K562 (cell line): ENCODE results near the gene CATSPER1. TPM values are rescaled to one million over a fixed set of nuclear protein-coding genes. Genes with fewer than 3 reads are reported as not detected.

Experiments used
- BCL6 ChIP-seq: fragments of 250-450 bp; sonication (Bioruptor Pico); IDR thresholded peaks from 2 replicates; pipeline ENCODE4 v1.4.0; 2020
- BRCA1 ChIP-seq, 2 experiments: fragments of 450-650 bp in 1 of 2; sonication (generic) in 1 of 2; formaldehyde crosslinking in 1 of 2; IDR thresholded peaks; 2 replicates each; pipeline versions ENCODE4 v1.5.0 to v1.6.1; 2017 to 2020; ENCODE audit warnings: mild to moderate bottlenecking in 1 of 2, missing genetic modification reagents in 1 of 2
- CAMTA2 ChIP-seq: fragments of 250-450 bp; sonication (Bioruptor Pico); conservative IDR thresholded peaks from 2 replicates; pipeline ENCODE4 v1.5.1; 2022
- ELK1 ChIP-seq: sonication (generic); formaldehyde crosslinking; IDR thresholded peaks from 2 replicates; pipeline ENCODE4 v1.8.1; 2022; ENCODE audit warnings: missing genetic modification reagents
- ESRRA ChIP-seq: fragments of 450-650 bp; IDR thresholded peaks from 2 replicates; pipeline ENCODE4 v1.6.1; 2014; ENCODE audit warnings: low read depth, mild to moderate bottlenecking, moderate library complexity, borderline replicate concordance
- FOS ChIP-seq: IDR thresholded peaks from 3 replicates; pipeline ENCODE4 v1.6.1; 2011; ENCODE audit not compliant: insufficient read length; ENCODE audit errors: extremely low read depth
- FOXA1 ChIP-seq: fragments of 450-650 bp; IDR thresholded peaks from 2 replicates; pipeline ENCODE4 v1.6.1; 2016; ENCODE audit warnings: mild to moderate bottlenecking, borderline replicate concordance
- GTF2E2 ChIP-seq: fragments of 200-800 bp; sonication (Bioruptor generic); IDR thresholded peaks from 2 replicates; pipeline ENCODE4 v1.6.1; 2016; ENCODE audit warnings: missing genetic modification characterization, missing compliant biosample characterization
- JUN ChIP-seq, 2 experiments: sonication (generic) in 1 of 2; formaldehyde crosslinking in 1 of 2; IDR thresholded peaks; 2 replicates each; pipeline versions ENCODE4 v1.6.1 to v1.8.0; 2012 to 2022; ENCODE audit warnings: borderline replicate concordance in 2 of 2, mild to moderate bottlenecking in 2 of 2, improper control_type of control experiment in 1 of 2, low read depth in 1 of 2, low read length in 1 of 2, missing genetic modification reagents in 1 of 2
- MIER1 ChIP-seq: fragments of 450-650 bp; IDR thresholded peaks from 2 replicates; pipeline ENCODE4 v1.6.1; 2016; ENCODE audit warnings: antibody characterized with exemption, mild to moderate bottlenecking, low read depth
- MTF1 ChIP-seq: fragments of 250-450 bp; sonication (Bioruptor Pico); IDR thresholded peaks from 2 replicates; pipeline ENCODE4 v1.9.0; 2021; ENCODE audit warnings: moderate library complexity, mild to moderate bottlenecking, inconsistent platforms, borderline replicate concordance
- NR1H2 ChIP-seq: sonication (generic); formaldehyde crosslinking; IDR thresholded peaks from 2 replicates; pipeline ENCODE4 v1.4.0; 2020; ENCODE audit warnings: mild to moderate bottlenecking, missing genetic modification reagents
- POLR2AphosphoS5 ChIP-seq: IDR thresholded peaks from 2 replicates; pipeline ENCODE4 v1.6.1; 2011; ENCODE audit warnings: mild to moderate bottlenecking, low read depth, low read length, moderate library complexity; ENCODE audit not compliant: control insufficient read depth, insufficient read depth
- RCOR1 ChIP-seq, 2 experiments: IDR thresholded peaks; 2 replicates each; pipeline ENCODE4 v1.6.1; 2012; ENCODE audit warnings: low read depth in 2 of 2, low read length in 2 of 2, borderline replicate concordance in 1 of 2, improper control_type of control experiment in 1 of 2
- SMAD2 ChIP-seq: fragments of 150-350 bp; IDR thresholded peaks from 2 replicates; pipeline ENCODE4 v1.6.1; 2014; ENCODE audit warnings: low read depth, mild to moderate bottlenecking, low read length
- USF1 ChIP-seq: sonication (generic); formaldehyde crosslinking; IDR thresholded peaks from 2 replicates; pipeline ENCODE4 v1.9.0; 2022; ENCODE audit warnings: mild to moderate bottlenecking, missing genetic modification reagents
- ZBTB17 ChIP-seq: fragments of 450-650 bp; formaldehyde crosslinking; IDR thresholded peaks from 2 replicates; pipeline ENCODE4 v1.4.0; 2020; ENCODE audit warnings: mild to moderate bottlenecking
- ZNF12 ChIP-seq: sonication (generic); formaldehyde crosslinking; IDR thresholded peaks from 2 replicates; pipeline ENCODE4 v1.4.0; 2020; ENCODE audit warnings: mild to moderate bottlenecking, missing genetic modification reagents
- ZNF121 ChIP-seq: sonication (generic); formaldehyde crosslinking; conservative IDR thresholded peaks from 2 replicates; pipeline ENCODE4 v1.8.0; 2022; ENCODE audit warnings: missing genetic modification reagents
- ZNF23 ChIP-seq: fragments of 250-450 bp; sonication (Bioruptor Pico); IDR thresholded peaks from 2 replicates; pipeline ENCODE4 v1.4.0; 2020; ENCODE audit warnings: mild to moderate bottlenecking
- ZNF232 ChIP-seq: sonication (generic); formaldehyde crosslinking; IDR thresholded peaks from 2 replicates; pipeline ENCODE4 v1.8.0; 2022; ENCODE audit warnings: mild to moderate bottlenecking, missing genetic modification reagents
- ZNF263 ChIP-seq: sonication (generic); formaldehyde crosslinking; IDR thresholded peaks from 2 replicates; pipeline ENCODE4 v1.8.0; 2022; ENCODE audit warnings: mild to moderate bottlenecking, missing genetic modification reagents, borderline replicate concordance
- ZNF324 ChIP-seq: fragments of 250-450 bp; sonication (Bioruptor Pico); IDR thresholded peaks from 2 replicates; pipeline ENCODE4 v1.4.0; 2020; ENCODE audit warnings: mild to moderate bottlenecking
- ZNF551 ChIP-seq: fragments of 250-450 bp; sonication (Bioruptor Pico); IDR thresholded peaks from 2 replicates; pipeline ENCODE4 v1.5.0; 2021; ENCODE audit warnings: mild to moderate bottlenecking, moderate library complexity
- ZNF764 ChIP-seq: fragments of 250-450 bp; sonication (Bioruptor Pico); IDR thresholded peaks from 2 replicates; pipeline ENCODE4 v1.4.0; 2020; ENCODE audit warnings: low read depth, mild to moderate bottlenecking, moderate library complexity
- polyA plus RNA-seq, 8 experiments: library from polyadenylated mRNA; depleted of rRNA in 4 of 8; stranded (reverse) in 5 of 8; unstranded in 3 of 8; fragments of >200 nt; fragmentation: Nextera tagmentation in 2 of 8; fragmentation: Illumina TruSeq in 1 of 8; extraction: Ambion mirVana in 2 of 8; extraction: Trizol in 1 of 8; gene quantifications; 2 replicates each; pipeline versions ENCODE4 v1.2.1 to v1.2.3, GENCODE V29; 2011 to 2014; ENCODE audit warnings: inconsistent platforms in 1 of 8, missing spikeins in 1 of 8
- total RNA-seq, 7 experiments: library from RNA; depleted of rRNA in 6 of 7; stranded (reverse); fragments of >200 nt in 6 of 7; fragmentation: Illumina TruSeq in 2 of 7; extraction: Trizol in 2 of 7; gene quantifications; 2 replicates each; pipeline versions ENCODE4 v1.2.1 to v1.2.3, GENCODE V29; 2011 to 2021; ENCODE audit warnings: low replicate concordance in 1 of 7
- TF ChIP-seq, protein P1 (sequence below): fragments of 250-450 bp; sonication (Bioruptor Pico); IDR thresholded peaks from 2 replicates; pipeline ENCODE4 v1.5.0; 2021; ENCODE audit warnings: mild to moderate bottlenecking, borderline replicate concordance

Gene CATSPER1
- total and polyA plus RNA-seq, 9 of the 15 experiments (the other 6 are each of a cell fraction or from before 2014, with no cell fraction given) = 0.21 to 3.3 (median 0.76) TPM

DNA sequence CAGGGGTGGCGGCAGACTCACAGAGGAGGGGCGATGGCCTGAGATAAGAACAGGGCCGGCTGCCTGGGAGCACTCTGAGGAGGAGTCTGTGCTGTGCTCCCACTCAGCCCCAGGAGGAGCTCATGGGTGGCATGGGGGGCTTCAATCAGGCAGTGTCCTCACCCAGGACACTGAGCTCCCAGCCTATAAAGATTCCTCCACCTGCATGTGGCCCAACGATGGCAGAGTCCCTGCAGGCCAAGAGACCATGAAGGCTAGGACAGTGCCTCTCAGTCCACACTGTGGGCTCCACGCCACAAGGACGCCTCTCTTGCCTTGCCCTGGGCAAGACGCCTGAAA, 12.5 kb downstream of the CATSPER1 start (continued):
- TF ChIP-seq ELK1 (CRISPR knock-in tag) (no peak), ZNF764 (CRISPR knock-in tag) (no peak), FOXA1 (no peak), MIER1 (0 out of 2 replicates have a peak, but pooled peaks have one; percentile 13), ZBTB17 (CRISPR knock-in tag) (no peak), CAMTA2 (CRISPR knock-in tag) (no peak), ZNF232 (CRISPR knock-in tag) (0 out of 2 replicates have a peak, but pooled peaks have one; percentile 12), ZNF12 (CRISPR knock-in tag) (no peak), BCL6 (CRISPR knock-in tag) (no peak), ZNF121 (CRISPR knock-in tag) (no peak), ESRRA (0 out of 2 replicates have a peak, but pooled peaks have one; percentile 0), JUN (IDR thresholded peaks at IDR 0.05; ENCODE audit: borderline replicate concordance, low read depth, low read length) (no peak), JUN (CRISPR knock-in tag; IDR thresholded peaks at IDR 0.05; ENCODE audit: borderline replicate concordance) (no peak), SMAD2 (no peak), ZNF551 (CRISPR knock-in tag) (no peak), ZNF324 (CRISPR knock-in tag) (no peak), USF1 (CRISPR knock-in tag) (no peak), NR1H2 (CRISPR knock-in tag) (0 out of 2 replicates have a peak, but pooled peaks have one; percentile 2), MTF1 (CRISPR knock-in tag) (no peak), POLR2AphosphoS5 (no peak), RCOR1 (IDR thresholded peaks at IDR 0.05; ENCODE audit: borderline replicate concordance in 1 of 2, low read depth in 2 of 2, low read length in 2 of 2) (peak in 1 of 2 experiments; percentile 17; a peak in 1 of 4 replicates), GTF2E2 (tag) (no peak), ZNF263 (CRISPR knock-in tag) (peak; percentile 98), BRCA1 (IDR thresholded peaks at IDR 0.05) (no peak), BRCA1 (CRISPR knock-in tag; IDR thresholded peaks at IDR 0.05) (no peak), FOS (no peak), ZNF23 (no peak)
- TF ChIP-seq, protein P1, sequence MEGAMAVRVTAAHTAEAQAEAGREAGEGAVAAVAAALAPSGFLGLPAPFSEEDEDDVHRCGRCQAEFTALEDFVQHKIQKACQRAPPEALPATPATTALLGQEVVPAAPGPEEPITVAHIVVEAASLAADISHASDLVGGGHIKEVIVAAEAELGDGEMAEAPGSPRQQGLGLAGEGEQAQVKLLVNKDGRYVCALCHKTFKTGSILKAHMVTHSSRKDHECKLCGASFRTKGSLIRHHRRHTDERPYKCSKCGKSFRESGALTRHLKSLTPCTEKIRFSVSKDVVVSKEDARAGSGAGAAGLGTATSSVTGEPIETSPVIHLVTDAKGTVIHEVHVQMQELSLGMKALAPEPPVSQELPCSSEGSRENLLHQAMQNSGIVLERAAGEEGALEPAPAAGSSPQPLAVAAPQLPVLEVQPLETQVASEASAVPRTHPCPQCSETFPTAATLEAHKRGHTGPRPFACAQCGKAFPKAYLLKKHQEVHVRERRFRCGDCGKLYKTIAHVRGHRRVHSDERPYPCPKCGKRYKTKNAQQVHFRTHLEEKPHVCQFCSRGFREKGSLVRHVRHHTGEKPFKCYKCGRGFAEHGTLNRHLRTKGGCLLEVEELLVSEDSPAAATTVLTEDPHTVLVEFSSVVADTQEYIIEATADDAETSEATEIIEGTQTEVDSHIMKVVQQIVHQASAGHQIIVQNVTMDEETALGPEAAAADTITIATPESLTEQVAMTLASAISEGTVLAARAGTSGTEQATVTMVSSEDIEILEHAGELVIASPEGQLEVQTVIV = no peak
